Epidermal melanocyte (primary cell): ENCODE measurements around the gene DPF3.

ENCODE experiments used
- DNase-seq: peaks from one replicate; pipeline ENCODE4 v3.0.0; 2011; ENCODE audit warnings: low spot score; ENCODE audit not compliant: insufficient read length

Gene DPF3

DNA sequence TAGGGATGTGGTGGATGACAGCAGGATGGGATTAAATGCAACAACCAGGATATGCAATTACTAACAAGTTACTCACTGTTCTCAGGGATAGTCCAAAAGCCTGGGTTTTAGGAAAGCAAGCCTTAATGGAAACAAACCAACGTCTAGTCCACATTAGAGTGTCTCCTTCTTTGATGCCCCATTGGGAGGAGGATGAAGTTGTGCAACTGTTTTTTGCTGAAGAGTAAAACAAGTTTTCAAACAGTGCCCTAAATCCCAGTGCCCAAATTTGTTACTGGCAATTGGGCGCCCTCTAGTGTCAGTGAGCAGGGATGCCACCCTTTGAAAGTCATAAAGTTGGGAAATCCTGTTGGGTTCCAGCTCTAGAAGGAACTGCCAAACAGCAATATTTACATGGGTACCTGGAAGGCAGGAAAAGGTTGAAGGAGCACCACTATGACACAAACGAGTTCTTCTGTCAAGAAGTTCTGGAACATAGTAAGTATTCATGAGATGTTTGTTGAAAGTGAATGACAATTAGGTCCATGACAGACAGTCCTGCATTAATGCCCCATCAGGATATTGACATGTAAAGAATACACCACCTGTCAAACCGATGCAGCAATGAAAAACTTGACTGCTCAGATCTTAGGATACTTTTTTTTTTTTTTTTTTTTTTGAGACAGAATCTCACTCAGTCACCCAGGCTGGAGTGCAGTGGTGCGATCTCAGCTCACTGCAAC lies 11.1 kb upstream of the DPF3 start:
- DNase-seq: no peak

GRCh38 chr14:72904218-72904617 lies 10.3 kb upstream of the DPF3 start:
- no peak for DNase-seq

DNA sequence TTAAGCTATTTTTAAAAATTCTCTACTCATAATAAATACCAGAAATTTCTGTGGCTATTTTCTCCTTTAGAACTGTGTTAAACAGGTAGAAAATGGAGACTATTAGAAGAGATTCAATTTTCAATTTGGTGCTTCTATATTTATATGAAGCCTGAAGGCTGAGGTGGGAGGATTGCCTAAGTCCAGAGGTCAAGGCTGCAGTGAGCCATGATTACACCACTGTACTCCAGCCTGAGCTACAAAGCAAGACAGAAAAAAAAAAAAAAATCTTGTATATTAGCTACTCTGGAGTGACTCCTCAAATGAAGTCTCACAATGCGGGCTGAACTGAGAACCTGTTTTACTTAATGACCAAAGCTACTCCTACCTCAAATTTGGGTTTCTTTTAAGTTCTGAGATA lies 9.8 kb upstream of the DPF3 start:
- no peak for DNase-seq

GRCh38 chr14:72902801-72903530 lies 9.1 kb upstream of the DPF3 start:
- no peak for DNase-seq

DNA sequence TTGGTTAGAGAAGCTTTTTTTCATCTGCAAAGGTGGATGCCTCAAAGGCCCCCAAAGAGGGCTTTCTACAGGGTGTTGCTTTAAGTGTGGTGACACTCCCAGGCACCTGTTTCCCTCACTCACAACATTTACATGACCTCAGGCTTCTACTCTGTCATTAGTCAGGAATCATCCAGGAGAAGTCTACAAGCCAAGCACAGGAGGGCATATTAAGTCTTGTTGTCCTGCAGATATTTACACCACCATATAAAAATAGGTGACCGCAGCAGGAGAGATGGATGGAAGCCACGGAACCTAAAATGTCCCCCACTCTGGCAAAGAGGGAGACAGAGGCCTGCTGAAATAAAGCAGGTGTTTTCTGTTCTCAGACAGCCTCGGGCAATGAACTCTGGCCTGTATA lies 7.5 kb upstream of the DPF3 start:
- no peak for DNase-seq

DNA sequence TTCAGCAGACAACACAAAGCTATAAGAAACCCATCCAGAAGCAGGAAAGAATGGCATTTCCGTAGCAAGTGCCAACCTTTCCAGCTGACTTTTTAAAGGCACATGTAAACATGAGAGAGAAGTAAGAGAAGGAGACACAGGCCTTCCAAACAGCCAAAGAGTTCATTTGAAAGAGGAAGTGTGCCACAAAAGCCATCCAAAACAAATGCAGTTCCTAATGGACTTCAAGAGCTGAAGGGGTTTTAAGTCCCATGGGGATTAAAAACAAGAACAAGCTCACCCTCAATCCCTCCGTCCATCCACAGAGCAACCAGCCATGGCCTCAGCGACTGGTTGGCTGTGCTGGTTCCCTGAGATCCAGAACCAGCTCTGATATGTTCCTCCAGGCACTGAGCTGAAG lies 4.5 kb upstream of the DPF3 start:
- no peak for DNase-seq

DNA sequence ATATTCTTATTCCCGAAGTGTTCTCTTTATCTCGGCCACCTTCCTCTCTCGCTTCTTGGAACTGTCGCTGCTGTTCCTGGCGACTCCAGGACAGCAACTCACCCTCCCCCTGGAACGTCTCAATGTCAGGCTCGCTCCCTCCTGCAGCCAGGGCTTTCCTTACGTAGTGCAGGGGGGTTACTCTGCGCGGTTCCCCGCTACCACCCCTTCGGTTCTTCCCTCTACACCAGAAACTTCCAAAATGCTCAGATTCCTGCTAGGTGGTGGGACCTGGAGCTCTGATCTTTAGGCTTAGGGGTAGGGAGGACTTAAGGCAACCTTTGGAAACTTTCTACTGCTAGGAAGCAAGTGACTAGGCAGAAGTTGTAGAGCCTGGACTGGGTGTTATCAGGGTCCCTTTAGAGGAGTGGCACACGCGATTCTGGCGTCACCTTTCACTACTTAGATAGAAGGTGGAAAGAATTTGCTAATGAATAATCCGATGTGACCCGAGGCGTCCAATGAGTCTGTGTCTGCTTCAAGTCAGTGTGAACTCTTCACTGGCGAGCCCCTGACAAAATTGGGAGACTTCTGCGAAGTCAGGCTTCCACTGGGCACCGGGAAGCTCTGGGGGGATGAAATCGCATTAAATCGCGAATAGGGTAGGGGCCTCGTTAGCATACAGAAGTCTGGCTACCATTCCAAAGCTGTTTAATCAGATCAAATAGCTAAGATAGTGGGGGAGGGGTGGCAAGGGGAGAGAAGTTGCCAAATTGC lies 900 bp upstream of the DPF3 start:
- no peak for DNase-seq

GRCh38 chr14:72894323-72894622 lies 372 bp upstream of the DPF3 start:
- no peak for DNase-seq

DNA sequence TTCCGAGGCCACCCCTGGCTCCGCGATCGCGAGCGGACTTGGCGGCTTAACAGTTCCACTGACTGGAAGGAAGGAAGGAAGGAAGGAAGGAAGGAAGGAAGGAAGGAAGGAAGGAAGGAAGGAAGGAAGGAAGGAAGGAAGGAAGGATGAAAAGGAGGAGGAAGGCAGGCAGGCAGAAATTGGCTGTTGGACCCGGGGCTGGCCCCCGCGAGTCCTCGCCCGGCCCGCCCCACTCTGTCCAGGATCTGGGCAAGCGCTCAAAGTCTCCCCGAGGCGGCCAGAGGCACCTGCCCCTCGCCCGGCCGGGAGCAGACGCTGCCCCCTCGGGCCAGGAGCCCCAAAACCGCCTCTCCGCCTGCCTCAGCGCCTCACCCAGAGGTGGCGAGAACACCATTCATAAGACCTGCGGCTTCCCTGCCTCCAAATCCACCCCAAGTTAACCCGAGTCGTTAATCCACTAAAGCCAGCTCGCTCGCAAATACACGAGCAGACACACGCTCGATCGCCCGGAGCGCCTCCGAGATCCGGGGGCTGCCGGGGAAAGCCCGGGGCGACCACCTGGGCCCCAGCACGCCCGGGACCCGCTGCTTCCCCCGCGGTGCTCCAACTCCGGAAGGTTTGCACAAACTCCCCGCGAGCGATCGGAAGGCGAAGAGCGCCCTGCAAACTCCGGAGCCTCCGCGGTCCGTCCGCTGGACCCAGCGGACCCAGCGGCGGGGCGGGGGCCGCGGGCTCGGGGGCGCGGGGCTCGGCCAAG lies 844 bp downstream of the DPF3 start:
- no peak for DNase-seq

GRCh38 chr14:72892103-72892878 lies 1.6 kb downstream of the DPF3 start:
- no peak for DNase-seq

DNA sequence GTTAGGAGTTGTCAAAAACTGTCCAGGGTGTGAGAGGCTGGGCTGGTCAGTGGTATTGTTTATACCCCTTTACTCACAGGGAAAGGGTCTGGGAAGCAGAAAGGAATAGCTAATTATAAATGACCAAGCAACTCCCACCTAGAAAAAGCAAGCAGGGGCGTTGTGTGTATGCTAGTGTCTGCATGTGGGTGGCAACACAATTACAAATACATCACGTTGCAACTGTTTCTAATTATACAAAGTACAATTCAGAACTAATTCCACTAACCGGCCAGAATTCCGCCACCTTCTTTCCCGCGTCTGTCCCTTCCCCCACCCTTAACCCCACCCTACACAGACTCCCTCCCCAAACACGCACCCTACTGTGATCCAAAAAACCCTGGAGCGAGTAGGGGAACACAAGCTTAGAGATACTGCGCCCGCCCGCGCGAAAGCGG lies 2.2 kb downstream of the DPF3 start:
- DNase-seq: no peak

- no peak for DNase-seq
Observed at GRCh38 chr14:72889366-72889765, 4.5 kb downstream of the DPF3 start.

DNA sequence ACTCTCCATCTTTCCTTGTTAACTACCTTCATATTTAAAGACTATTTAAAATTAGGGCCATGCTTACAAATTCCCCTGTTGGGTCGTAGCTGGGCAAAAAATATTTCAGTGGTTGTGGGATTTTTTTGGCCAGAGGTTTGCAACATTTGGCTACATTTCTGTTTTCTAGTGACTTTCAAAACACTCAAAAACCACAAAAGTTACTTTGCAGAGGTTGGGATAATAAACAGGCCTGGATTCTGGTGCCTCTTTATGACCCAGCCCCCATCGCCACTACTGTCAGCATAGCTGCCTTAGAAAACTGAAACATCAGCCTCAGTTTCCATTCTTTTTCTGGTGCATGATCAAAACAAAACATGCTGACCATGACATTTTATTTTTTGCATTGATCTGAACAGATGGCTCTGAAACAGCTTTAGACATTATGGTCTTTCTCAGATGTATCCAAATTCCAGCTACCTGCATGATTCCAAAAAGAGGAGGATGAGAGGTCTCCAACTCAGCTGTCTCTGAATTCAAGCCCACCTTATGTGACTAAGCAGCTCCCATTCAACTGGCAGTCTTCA lies 5.2 kb downstream of the DPF3 start:
- DNase-seq: no peak

DNA sequence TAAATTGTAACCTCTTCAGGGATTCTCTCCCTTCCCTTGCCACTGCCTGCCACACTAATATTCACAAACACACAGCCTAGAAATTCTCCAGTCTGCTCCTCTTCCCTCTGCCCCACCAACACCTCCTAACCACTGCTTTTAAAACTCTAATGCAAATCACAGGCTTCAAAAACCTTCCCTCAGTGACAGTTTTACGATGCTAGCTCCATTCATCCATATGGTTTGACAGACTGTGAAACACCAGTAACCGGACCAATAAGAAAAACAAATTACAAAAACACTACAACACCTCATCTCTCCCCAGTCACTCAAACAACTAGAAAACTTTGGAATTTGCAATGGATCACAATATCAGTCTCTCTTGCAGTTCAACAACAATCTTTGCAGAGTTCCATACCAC lies 5.7 kb downstream of the DPF3 start:
- DNase-seq: no peak

DNA sequence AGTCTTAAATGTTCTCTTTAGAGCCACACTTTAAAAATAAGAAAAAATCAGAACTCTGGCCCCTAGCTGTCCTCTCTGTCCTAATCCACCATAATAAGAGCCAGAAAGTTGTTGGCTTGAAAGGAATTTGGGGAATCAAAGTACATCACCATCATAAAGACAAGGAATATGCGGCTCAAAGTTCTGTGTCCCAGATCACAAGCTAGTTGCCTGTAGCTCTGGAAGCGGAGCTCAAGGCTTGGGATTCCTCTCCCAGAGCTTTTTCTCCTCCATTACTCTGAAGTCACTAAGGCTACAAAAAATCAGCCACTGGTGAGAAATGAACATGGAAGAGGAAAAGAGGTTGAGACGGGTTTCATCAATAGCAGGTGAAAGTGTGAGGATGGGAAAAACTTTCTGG lies 6.4 kb downstream of the DPF3 start:
- no peak for DNase-seq

GRCh38 chr14:72884386-72884785 lies 9.5 kb downstream of the DPF3 start:
- no peak for DNase-seq

DNA sequence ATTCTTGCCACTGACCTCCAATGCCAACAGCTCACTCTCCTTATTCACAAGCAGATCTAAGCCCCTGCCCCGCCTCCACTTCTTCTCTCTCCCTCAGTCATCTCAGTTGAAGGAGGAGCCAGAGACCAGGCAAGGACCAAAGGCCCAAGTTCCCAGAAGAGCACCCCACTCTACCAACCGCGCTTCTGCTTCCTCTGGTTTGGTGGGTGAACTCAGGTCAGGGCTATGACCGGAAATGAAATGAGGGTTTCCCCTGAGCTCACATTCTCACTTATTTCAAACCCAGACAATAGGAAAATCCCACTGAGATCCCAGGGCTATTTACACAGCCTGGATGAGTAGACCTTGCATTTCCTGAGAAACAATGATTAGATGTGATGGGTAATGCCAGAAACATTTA lies 9.9 kb downstream of the DPF3 start:
- DNase-seq: no peak

GRCh38 chr14:72883109-72883508 lies 10.8 kb downstream of the DPF3 start:
- no peak for DNase-seq

GRCh38 chr14:72882463-72882862 lies 11.4 kb downstream of the DPF3 start:
- DNase-seq: no peak

GRCh38 chr14:72882047-72882446 lies 11.9 kb downstream of the DPF3 start:
- no peak for DNase-seq

DNA sequence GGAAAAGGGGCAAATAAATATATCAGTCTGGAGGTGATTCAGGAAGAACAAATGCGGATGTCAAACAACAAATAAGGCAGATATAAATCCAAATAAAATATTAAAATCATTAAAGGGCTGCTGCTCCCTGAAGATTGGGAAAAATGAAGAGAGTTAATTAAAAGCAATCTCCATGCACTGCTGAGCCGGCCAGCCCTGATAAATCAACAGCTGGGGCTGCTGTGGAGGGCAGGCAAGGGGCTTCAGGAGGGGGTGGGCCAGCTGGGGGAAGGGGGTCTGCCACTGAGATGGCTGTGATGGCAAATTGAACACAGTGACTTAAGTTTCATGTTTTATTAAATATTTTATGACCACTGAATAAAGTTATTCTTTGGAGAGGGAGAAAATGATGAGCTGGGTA lies 12.4 kb downstream of the DPF3 start:
- no peak for DNase-seq
